Sigmoid colon (tissue), 7 donors: Measurements from ENCODE around the gene TEX51. TPM values are rescaled to one million over a fixed set of nuclear protein-coding genes. Genes with fewer than 3 reads are reported as not detected.

Experiments
- DNase-seq: peaks from one replicate; pipeline ENCODE4 v3.0.0-alpha.2; 2019
- H3K27ac ChIP-seq, 4 donors: fragments of 200-600 bp; sonication (generic); one replicate each; pipeline ENCODE4 v1.5.1; 2016 to 2019; ENCODE audit warnings: mild to moderate bottlenecking in 1 of 4
- H3K27me3 ChIP-seq, 3 donors: fragments of 200-600 bp; sonication (generic); one replicate each; pipeline ENCODE4 v1.5.1; 2019; ENCODE audit warnings: mild to moderate bottlenecking in 1 of 3
- H3K36me3 ChIP-seq, 4 donors: fragments of 200-600 bp; sonication (generic); one replicate each; pipeline ENCODE4 v1.5.1; 2016 to 2019
- H3K4me1 ChIP-seq, 4 donors: fragments of 200-600 bp; sonication (generic); one replicate each; pipeline ENCODE4 v1.5.1; 2017 to 2019
- H3K4me3 ChIP-seq, 4 donors: fragments of 200-600 bp; sonication (generic); one replicate each; pipeline ENCODE4 v1.5.1; 2017 to 2019; ENCODE audit warnings: mild to moderate bottlenecking in 2 of 4, moderate library complexity in 1 of 4
- H3K9me3 ChIP-seq, 4 donors: fragments of 200-600 bp in 3 of 4; sonication (generic) in 3 of 4; one replicate each; pipeline versions ENCODE4 v1.5.1 to v1.6.1; 2013 to 2019
- EP300 ChIP-seq, 4 donors: sonication (generic); formaldehyde crosslinking; IDR thresholded peaks; one replicate each; pipeline ENCODE4 v1.6.1; 2017; ENCODE audit warnings: antibody characterized with exemption in 4 of 4
- POLR2A ChIP-seq, 2 donors: fragments of 450-650 bp; IDR thresholded peaks; one replicate each; pipeline ENCODE4 v1.6.1; 2016; ENCODE audit warnings: antibody characterized with exemption in 2 of 2, mild to moderate bottlenecking in 2 of 2, moderate library complexity in 2 of 2
- POLR2AphosphoS5 ChIP-seq, 4 donors: sonication (generic); formaldehyde crosslinking; IDR thresholded peaks; one replicate each; pipeline ENCODE4 v1.6.1; 2017; ENCODE audit warnings: antibody characterized with exemption in 4 of 4
- WGBS, 2 donors: extraction: QIAGEN DNeasy Blood & Tissue Kit; methylation state at CpG; one replicate each; pipeline ENCODE4 v1.1.7; 2013; 5-methylcytosine and 5-hydroxymethylcytosine counted together
- intact Hi-C: fragments of 100-400 bp; cut with DNase I; formaldehyde crosslinking; loops from one replicate; pipeline ENCODE4 v1.15.1; 2023
- polyA plus RNA-seq, 3 donors: library from polyadenylated mRNA; stranded (reverse); fragments of 200-250 nt; gene quantifications; one replicate each; pipeline ENCODE4 v1.2.3, GENCODE V29; 2013
- total RNA-seq, 4 donors: library from RNA; depleted of rRNA; stranded (reverse); fragments of >200 nt; gene quantifications; one replicate each; pipeline ENCODE4 v1.1.0, GENCODE V29; 2016
- TF ChIP-seq, protein P1 (sequence below), 4 experiments: fragments of 450-650 bp in 3 of 4; fragments of 200-600 bp in 1 of 4; IDR thresholded peaks; one replicate each; pipeline ENCODE4 v1.5.1; 2016 to 2019; ENCODE audit warnings: antibody characterized with exemption in 4 of 4, mild to moderate bottlenecking in 3 of 4, moderate library complexity in 2 of 4
- donor health status: healthy with polysubstance abuse.
- donor health status: Bipolar disorder and iron deficiency.
- donor health status: healthy.

The TEX51 gene
- total and polyA plus RNA-seq, 7 donors: 1.2 TPM; not detected in 6

DNA sequence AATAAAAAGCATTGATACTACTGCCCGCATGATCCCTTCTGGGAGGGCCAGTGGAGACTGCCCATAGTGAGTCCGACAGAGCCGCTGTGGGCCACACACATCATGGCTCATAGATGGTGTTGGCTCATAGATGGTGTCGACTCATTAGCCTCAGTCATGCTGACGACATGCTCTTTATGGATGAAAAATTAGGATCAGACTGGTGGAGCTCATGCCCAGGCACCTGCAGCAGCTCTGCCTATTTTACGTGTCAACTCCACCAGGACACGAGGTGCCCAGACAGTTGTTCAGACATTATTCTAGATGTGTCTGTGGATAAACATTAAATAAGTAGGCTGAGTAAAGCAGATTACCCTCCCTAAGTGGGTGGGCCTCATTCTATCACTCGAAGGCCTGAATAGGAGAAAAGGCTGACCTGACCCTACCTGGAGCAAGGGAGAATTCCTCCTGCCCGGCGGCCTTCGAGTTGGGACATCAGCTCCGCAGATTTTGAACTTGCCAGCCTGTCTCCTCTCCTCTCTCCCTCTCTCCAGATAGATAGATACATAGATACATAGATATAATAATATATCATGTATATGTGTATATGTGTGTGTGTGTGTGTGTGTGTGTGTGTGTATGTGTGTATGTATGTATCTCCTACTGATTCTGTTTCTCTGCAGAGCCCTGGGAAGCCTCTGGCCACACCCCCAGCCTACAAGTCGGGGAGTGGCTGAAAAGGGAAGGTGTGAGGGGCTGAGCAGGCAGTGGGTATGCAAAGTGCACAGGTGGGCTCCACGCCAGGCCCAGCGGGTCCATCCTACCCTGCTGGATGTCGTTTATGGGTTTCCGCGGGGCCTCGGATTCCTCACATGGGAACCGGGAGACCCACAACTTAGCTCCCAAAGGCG, 13.6 kb upstream of the TEX51 start:
- intact Hi-C loops: no loop called here
- DNase-seq: no peak
- H3K27me3 ChIP-seq: peaks cover 0 to 3% (median 0%) of the 10 kb centered on the region in 3 donors
- no peaks in the 10 kb centered on the region for H3K9me3 ChIP-seq
- no peaks in the 10 kb centered on the region for H3K36me3 ChIP-seq
- peaks cover 0 to 14% (median 8%) of the 10 kb centered on the region in 4 donors for H3K4me1 ChIP-seq
- peak overlapping the region in 1 of 4 donors; percentile 6 for H3K27ac ChIP-seq
- no peak for TF ChIP-seq POLR2A (IDR thresholded peaks at IDR 0.05)
- no peak for TF ChIP-seq POLR2AphosphoS5 (IDR thresholded peaks at IDR 0.05)
- TF ChIP-seq, protein P1, sequence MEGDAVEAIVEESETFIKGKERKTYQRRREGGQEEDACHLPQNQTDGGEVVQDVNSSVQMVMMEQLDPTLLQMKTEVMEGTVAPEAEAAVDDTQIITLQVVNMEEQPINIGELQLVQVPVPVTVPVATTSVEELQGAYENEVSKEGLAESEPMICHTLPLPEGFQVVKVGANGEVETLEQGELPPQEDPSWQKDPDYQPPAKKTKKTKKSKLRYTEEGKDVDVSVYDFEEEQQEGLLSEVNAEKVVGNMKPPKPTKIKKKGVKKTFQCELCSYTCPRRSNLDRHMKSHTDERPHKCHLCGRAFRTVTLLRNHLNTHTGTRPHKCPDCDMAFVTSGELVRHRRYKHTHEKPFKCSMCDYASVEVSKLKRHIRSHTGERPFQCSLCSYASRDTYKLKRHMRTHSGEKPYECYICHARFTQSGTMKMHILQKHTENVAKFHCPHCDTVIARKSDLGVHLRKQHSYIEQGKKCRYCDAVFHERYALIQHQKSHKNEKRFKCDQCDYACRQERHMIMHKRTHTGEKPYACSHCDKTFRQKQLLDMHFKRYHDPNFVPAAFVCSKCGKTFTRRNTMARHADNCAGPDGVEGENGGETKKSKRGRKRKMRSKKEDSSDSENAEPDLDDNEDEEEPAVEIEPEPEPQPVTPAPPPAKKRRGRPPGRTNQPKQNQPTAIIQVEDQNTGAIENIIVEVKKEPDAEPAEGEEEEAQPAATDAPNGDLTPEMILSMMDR (IDR thresholded peaks at IDR 0.05): no peak
- no peak for TF ChIP-seq EP300 (IDR thresholded peaks at IDR 0.05)
- 88 to 90% methylated on average over 21 of the region's 21 CpGs for WGBS, 2 donors
- H3K4me3 ChIP-seq: no peak overlapping the region

DNA sequence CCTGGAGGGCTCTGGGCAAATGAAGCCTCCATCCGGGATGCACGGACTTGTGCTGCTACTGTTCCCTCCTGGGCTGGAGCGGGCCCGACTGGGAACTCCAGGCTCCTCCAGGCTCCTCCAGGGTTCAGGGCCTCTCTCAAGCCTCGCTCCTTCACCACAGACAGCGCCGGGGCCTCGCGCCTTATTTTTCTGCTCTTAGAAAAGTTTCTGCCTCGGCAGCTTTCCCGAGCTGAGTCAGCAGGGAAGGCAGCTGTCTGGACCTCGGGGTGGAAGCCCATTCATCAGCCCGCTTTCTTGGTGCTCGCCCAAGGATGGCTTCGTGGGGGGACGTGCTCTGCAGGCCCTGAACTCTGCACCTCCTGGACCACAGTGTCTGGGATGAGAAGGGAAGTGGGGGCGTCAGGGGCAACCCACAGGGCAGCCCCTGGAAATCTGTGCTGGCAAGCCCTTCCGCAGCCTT, 12.9 kb upstream of the TEX51 start:
- WGBS, 2 donors: 47 to 72% methylated on average over 18 of the region's 18 CpGs
- Histone ChIP-seq H3K36me3 (no peaks in the 10 kb centered on the region), H3K4me3 (peak overlapping the region in 3 of 4 donors; percentile 26 to 46 (median 43)), H3K27ac (peak overlapping the region in 1 of 4 donors; percentile 6), H3K27me3 (peaks cover 0 to 3% (median 0%) of the 10 kb centered on the region in 3 donors), H3K4me1 (peaks cover 0 to 14% (median 8%) of the 10 kb centered on the region in 4 donors), H3K9me3 (no peaks in the 10 kb centered on the region)
- DNase-seq: peak; percentile 72
- TF ChIP-seq POLR2A (IDR thresholded peaks at IDR 0.05) (no peak), POLR2AphosphoS5 (IDR thresholded peaks at IDR 0.05) (no peak), EP300 (IDR thresholded peaks at IDR 0.05) (no peak)
- TF ChIP-seq, protein P1 (IDR thresholded peaks at IDR 0.05): no peak
- intact Hi-C loops: no loop called here

DNA sequence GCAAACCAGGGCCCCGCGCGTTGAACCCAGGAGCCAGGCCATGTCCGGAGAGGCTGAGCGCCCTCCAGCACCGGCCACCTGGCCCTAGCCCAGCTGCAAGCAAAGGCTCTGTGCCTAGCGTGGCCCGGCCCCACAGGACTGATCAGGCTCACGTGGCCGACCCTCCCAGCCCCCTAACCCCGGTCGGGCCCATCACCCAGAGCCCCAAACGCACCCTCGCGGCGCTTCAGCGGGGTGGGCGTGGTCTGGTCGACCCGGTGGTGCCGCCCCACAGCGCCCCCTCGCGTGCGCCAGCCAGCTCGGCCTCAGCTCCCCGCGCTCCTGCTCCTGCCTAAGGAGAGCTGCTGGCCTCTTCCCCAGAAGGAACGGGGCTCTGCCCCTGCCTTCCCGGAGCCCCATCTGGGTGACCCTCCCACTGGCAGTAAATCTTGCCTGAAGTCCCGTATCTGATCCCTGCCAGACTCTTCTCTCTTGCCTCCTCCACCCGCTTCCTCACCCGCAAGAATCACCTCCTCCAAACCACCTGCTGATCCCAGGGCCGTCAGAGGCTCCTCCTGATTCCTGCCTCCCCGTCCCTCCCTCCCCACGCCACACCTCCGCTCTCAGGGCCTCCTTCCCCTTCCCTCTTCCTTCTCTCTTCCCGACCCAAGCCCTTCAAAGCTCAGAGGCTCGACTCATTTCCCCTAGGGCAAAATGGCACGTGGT, 12.3 kb upstream of the TEX51 start:
- WGBS, 2 donors: 5 to 8% methylated on average over 40 of the region's 40 CpGs
- Histone ChIP-seq H3K4me3 (peak overlapping the region in 3 of 4 donors; percentile 26 to 46 (median 43)), H3K9me3 (no peaks in the 10 kb centered on the region), H3K27ac (peak overlapping the region in 1 of 4 donors; percentile 6), H3K27me3 (peaks cover 0 to 3% (median 0%) of the 10 kb centered on the region in 3 donors), H3K4me1 (peaks cover 0 to 14% (median 8%) of the 10 kb centered on the region in 4 donors), H3K36me3 (no peaks in the 10 kb centered on the region)
- intact Hi-C loops: no loop called here
- no peak for TF ChIP-seq POLR2AphosphoS5 (IDR thresholded peaks at IDR 0.05)
- TF ChIP-seq, protein P1 (IDR thresholded peaks at IDR 0.05): peak; percentile 18 to 72 (median 42)
- DNase-seq: peak; percentile 72

DNA sequence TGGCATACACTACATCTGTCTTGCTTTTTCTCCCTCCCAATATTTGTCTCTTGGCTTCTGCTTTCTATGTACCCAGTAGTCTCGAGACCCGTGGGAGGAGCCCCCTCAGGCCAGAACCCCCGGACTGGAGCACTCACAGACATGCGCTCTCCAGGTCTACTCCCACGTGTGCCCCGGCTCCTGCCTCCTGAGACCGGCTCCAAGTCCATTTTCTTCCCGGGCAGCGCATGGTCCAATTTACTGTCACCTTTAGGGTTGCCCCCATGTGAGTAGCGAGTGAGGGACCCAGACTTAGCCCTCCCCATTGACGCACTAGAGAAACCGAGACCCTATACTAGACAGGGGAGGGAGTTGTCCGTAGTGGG, 11.8 kb upstream of the TEX51 start:
- no peak overlapping the region for H3K4me3 ChIP-seq
- intact Hi-C loops: no loop called here
- H3K9me3 ChIP-seq: no peaks in the 10 kb centered on the region
- DNase-seq: no peak
- H3K36me3 ChIP-seq: no peaks in the 10 kb centered on the region
- H3K27me3 ChIP-seq: no peaks in the 10 kb centered on the region
- 84 to 85% methylated on average over 13 of the region's 13 CpGs for WGBS, 2 donors
- H3K4me1 ChIP-seq: peaks cover 0 to 14% (median 8%) of the 10 kb centered on the region in 4 donors
- no peak overlapping the region for H3K27ac ChIP-seq
- TF ChIP-seq EP300 (IDR thresholded peaks at IDR 0.05): no peak
- TF ChIP-seq, protein P1 (IDR thresholded peaks at IDR 0.05): no peak
- TF ChIP-seq POLR2A (IDR thresholded peaks at IDR 0.05): no peak
- TF ChIP-seq POLR2AphosphoS5 (IDR thresholded peaks at IDR 0.05): no peak
